ENCODE data around the gene PPP1R16B. TPM values are rescaled to one million over a fixed set of nuclear protein-coding genes. Genes with fewer than 3 reads are reported as not detected.
A peak's percentile ranks its signal among the peaks of the same experiment; 100 is the strongest.

The PPP1R16B gene
- total RNA-seq, 4 donors from 2014 or later: 1.8 to 11.1 (median 7.0) TPM

GRCh38 chr20:38962044-38962927 lies 156.8 kb downstream of the PPP1R16B start, which contains the start of gene DHX35:
Gene DHX35 (plus strand): TSS chr20:38962344. CDS start chr20:38962368, 24 bp downstream.
- in situ Hi-C loops (cut with MboI; ENCODE audit: low pct_ligation_motif_present in 1 of 4, low pct_unique_long_range_greater_than_20kb in 1 of 4, low sequenced_read_pairs in 3 of 4) (no loop called here), intact Hi-C loops (cut with DNase I; ENCODE audit: low total_unique reads) (no loop called here)
- Histone ChIP-seq H3K27ac (peak within 1 kb of the TSS; percentile 92 to 95 (median 95)), H3K36me3 (no peaks in the 10 kb centered on the region), H3K9me3 (no peaks in the 10 kb centered on the region), H3K27me3 (no peaks in the 10 kb centered on the region), H3K4me3 (peak within 1 kb of the TSS; percentile 68 to 93 (median 91)), H3K4me1 (peaks cover 4 to 23% (median 15%) of the 10 kb centered on the region in 4 donors)
- 0% methylated on average over 49 of the region's 70 CpGs; no CpG with 5 or more reads in 1 of the 2 donors for WGBS, 2 donors (ENCODE audit: low coverage in 1 of 2)
- TF ChIP-seq EP300 (IDR thresholded peaks at IDR 0.05; ENCODE audit: low read depth) (no peak), POLR2A (IDR thresholded peaks at IDR 0.05) (peak; percentile 45), POLR2AphosphoS5 (IDR thresholded peaks at IDR 0.05) (peak; percentile 57 to 67 (median 61))
- TF ChIP-seq, protein P1, sequence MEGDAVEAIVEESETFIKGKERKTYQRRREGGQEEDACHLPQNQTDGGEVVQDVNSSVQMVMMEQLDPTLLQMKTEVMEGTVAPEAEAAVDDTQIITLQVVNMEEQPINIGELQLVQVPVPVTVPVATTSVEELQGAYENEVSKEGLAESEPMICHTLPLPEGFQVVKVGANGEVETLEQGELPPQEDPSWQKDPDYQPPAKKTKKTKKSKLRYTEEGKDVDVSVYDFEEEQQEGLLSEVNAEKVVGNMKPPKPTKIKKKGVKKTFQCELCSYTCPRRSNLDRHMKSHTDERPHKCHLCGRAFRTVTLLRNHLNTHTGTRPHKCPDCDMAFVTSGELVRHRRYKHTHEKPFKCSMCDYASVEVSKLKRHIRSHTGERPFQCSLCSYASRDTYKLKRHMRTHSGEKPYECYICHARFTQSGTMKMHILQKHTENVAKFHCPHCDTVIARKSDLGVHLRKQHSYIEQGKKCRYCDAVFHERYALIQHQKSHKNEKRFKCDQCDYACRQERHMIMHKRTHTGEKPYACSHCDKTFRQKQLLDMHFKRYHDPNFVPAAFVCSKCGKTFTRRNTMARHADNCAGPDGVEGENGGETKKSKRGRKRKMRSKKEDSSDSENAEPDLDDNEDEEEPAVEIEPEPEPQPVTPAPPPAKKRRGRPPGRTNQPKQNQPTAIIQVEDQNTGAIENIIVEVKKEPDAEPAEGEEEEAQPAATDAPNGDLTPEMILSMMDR (IDR thresholded peaks at IDR 0.05): peak in 2 of 5 experiments; percentile 20 to 37
- DNase-seq: peak; percentile 99

- no peaks in the 10 kb centered on the region for H3K36me3 ChIP-seq
- H3K27ac ChIP-seq: peak overlapping the region; percentile 92 to 95 (median 95)
- intact Hi-C loops (cut with DNase I; ENCODE audit: low total_unique reads) (no loop called here), in situ Hi-C loops (cut with MboI; ENCODE audit: low pct_ligation_motif_present in 1 of 4, low pct_unique_long_range_greater_than_20kb in 1 of 4, low sequenced_read_pairs in 3 of 4) (no loop called here)
- 0 to 5% methylated on average over 3 to 5 of the region's 5 CpGs for WGBS, 2 donors (ENCODE audit: low coverage in 1 of 2)
- H3K4me3 ChIP-seq: peak overlapping the region in 3 of 4 donors; percentile 91 to 93 (median 91)
- TF ChIP-seq POLR2AphosphoS5 (IDR thresholded peaks at IDR 0.05): no peak
- TF ChIP-seq EP300 (IDR thresholded peaks at IDR 0.05; ENCODE audit: low read depth): no peak
- TF ChIP-seq, protein P1 (IDR thresholded peaks at IDR 0.05): peak in 1 of 5 experiments; percentile 22
- no peak for TF ChIP-seq POLR2A (IDR thresholded peaks at IDR 0.05)
- H3K27me3 ChIP-seq: no peaks in the 10 kb centered on the region
- no peaks in the 10 kb centered on the region for H3K9me3 ChIP-seq
- H3K4me1 ChIP-seq: peaks cover 7 to 29% (median 17%) of the 10 kb centered on the region in 4 donors
- DNase-seq: no peak
Observed at GRCh38 chr20:38962928-38963401, 157.5 kb downstream of the PPP1R16B start.

- H3K4me3 ChIP-seq: no peak overlapping the region
- H3K27me3 ChIP-seq: no peaks in the 10 kb centered on the region
- H3K9me3 ChIP-seq: no peaks in the 10 kb centered on the region
- peaks cover 14 to 37% (median 25%) of the 10 kb centered on the region in 4 donors for H3K4me1 ChIP-seq
- in situ Hi-C loops (cut with MboI; ENCODE audit: low pct_ligation_motif_present in 1 of 4, low pct_unique_long_range_greater_than_20kb in 1 of 4, low sequenced_read_pairs in 3 of 4): no loop called here
- no peak for TF ChIP-seq POLR2AphosphoS5 (IDR thresholded peaks at IDR 0.05)
- TF ChIP-seq, protein P1 (IDR thresholded peaks at IDR 0.05): no peak
- no peak for TF ChIP-seq EP300 (IDR thresholded peaks at IDR 0.05; ENCODE audit: low read depth)
- TF ChIP-seq POLR2A (IDR thresholded peaks at IDR 0.05): no peak
- H3K27ac ChIP-seq: peak overlapping the region in 1 of 4 donors; percentile 95
- DNase-seq: no peak
- no peaks in the 10 kb centered on the region for H3K36me3 ChIP-seq
- intact Hi-C loops (cut with DNase I; ENCODE audit: low total_unique reads): no loop called here
Observed at GRCh38 chr20:38963745-38964144, 158.2 kb downstream of the PPP1R16B start.

DNA sequence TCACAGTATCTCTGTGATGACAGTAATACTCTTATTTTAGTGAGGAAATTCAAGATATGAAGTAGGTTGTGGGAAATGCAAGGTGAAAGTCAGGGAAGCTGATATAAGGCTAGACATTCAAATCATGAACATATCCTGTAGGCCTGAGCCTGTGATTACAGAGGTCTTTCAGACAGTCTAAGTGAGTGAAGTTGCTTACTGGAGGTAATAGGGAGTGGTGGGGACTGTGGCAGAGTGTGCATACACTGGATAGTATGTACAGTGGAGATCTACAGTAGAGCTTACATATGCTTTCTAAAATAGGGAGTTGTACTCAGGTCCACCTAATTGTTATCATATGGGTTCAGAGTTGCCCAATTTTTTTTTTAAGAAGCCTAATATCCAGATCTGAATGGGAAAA lies 159.8 kb downstream of the PPP1R16B start:
- Histone ChIP-seq H3K4me1 (peaks cover 21 to 49% (median 39%) of the 10 kb centered on the region in 4 donors), H3K27me3 (no peaks in the 10 kb centered on the region), H3K27ac (no peak overlapping the region), H3K9me3 (no peaks in the 10 kb centered on the region), H3K36me3 (no peaks in the 10 kb centered on the region), H3K4me3 (no peak overlapping the region)
- no peak for DNase-seq
- in situ Hi-C loops (cut with MboI; ENCODE audit: low pct_ligation_motif_present in 1 of 4, low pct_unique_long_range_greater_than_20kb in 1 of 4, low sequenced_read_pairs in 3 of 4): no loop called here
- TF ChIP-seq EP300 (IDR thresholded peaks at IDR 0.05; ENCODE audit: low read depth): no peak
- TF ChIP-seq, protein P1 (IDR thresholded peaks at IDR 0.05): no peak
- no peak for TF ChIP-seq POLR2A (IDR thresholded peaks at IDR 0.05)
- TF ChIP-seq POLR2AphosphoS5 (IDR thresholded peaks at IDR 0.05): no peak
- intact Hi-C loops (cut with DNase I; ENCODE audit: low total_unique reads): no loop called here

All from transverse colon (tissue), 4 donors.